ENCODE data around the gene CHRNA4.

DNA sequence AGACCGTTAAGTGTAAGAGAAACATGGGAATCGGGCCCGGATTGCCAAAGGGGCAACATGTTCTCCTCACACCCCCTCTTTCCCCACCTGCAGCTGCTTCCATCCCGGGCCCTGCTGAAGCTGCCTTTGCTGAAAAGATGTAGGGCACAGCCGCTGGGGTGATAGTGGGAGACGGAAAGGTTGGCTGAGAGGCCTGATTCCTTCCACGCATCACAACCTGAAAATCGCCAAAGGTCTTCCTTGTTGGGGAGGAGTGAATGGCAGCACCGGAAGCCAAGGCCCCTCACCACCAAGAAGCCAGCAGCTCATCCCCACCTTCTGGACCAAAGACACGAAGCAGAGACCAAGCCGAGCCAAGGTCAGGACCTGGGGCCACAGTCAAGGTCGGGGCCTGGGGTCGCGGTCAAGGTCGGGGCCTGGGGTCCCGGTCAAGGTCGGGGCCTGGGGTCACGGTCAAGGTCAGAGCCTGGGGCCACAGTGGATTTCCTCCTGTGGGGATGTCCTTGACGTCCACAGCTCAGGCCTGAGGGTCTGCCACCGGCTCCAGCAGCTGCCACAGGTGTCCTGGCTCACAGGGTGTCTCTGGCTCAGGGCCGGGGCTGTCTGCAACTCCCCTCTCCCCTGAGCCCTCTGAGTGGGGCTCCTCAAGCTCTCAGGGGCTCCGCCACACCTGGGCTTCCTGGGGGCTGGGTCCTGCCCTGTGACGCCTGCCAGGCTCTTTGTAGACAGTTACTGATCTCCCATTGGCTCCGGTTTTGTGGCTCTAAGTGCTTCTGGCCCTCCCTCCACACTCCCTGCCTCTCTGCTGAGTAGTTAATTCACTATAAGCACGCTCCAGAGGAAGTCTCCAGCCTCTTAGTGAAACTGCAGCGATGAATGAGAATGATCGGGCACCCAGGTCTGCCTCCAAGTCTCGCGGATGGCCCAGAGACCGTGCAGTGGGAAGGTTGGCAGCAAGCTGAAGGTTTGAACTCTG is 5.5 kb upstream of the CHRNA4 start:
- TF ChIP-seq CTCF (IDR thresholded peaks at IDR 0.05) (no peak), POLR2A (IDR thresholded peaks at IDR 0.05) (no peak)
